Stimulated activated CD4-positive, alpha-beta T cell treated with anti-CD3 and anti-CD28 coated beads, Interleukin-15, amount 100 ng/mL, for 24 hours (primary cell): ENCODE measurements around the gene SLC8B1.
"Not testable (repeated sequence)": the region's sequence is repeated elsewhere in the genome, so short reads cannot be mapped to it uniquely, and the experiment has no call there.

ENCODE experiments used
- DNase-seq: peaks from one replicate; pipeline ENCODE4 v3.0.0-alpha.2; 2020

SLC8B1 gene

GRCh38 chr12:113354192-113354591 lies 19.3 kb upstream of the SLC8B1 start:
- not testable (repeated sequence) for DNase-seq

- no peak for DNase-seq
Measured at GRCh38 chr12:113351089-113351488, 16.2 kb upstream of the SLC8B1 start.

GRCh38 chr12:113348849-113349536 lies 14.1 kb upstream of the SLC8B1 start:
- no peak for DNase-seq

GRCh38 chr12:113347892-113348291 lies 13.0 kb upstream of the SLC8B1 start:
- no peak for DNase-seq

GRCh38 chr12:113347107-113347506 lies 12.2 kb upstream of the SLC8B1 start:
- DNase-seq: no peak

GRCh38 chr12:113346353-113346752 lies 11.4 kb upstream of the SLC8B1 start:
- no peak for DNase-seq

GRCh38 chr12:113345318-113345717 lies 10.4 kb upstream of the SLC8B1 start:
- DNase-seq: no peak

- DNase-seq: no peak
Measured at GRCh38 chr12:113341535-113341934, 6.6 kb upstream of the SLC8B1 start.

- no peak for DNase-seq
Measured at GRCh38 chr12:113340061-113340460, 5.2 kb upstream of the SLC8B1 start.

- DNase-seq: no peak
Measured at GRCh38 chr12:113339540-113339939, 4.6 kb upstream of the SLC8B1 start.

- DNase-seq: peak; percentile 13
Measured at GRCh38 chr12:113333877-113334785, 778 bp downstream of the SLC8B1 start.

GRCh38 chr12:113333418-113333750 lies 1.5 kb downstream of the SLC8B1 start:
- no peak for DNase-seq

GRCh38 chr12:113332688-113333417 lies 2.1 kb downstream of the SLC8B1 start:
- no peak for DNase-seq

GRCh38 chr12:113330505-113330904 lies 4.4 kb downstream of the SLC8B1 start:
- no peak for DNase-seq

GRCh38 chr12:113329791-113330417 lies 5.0 kb downstream of the SLC8B1 start:
- DNase-seq: no peak

- no peak for DNase-seq
Measured at GRCh38 chr12:113329022-113329790, 5.7 kb downstream of the SLC8B1 start.

- no peak for DNase-seq
Measured at GRCh38 chr12:113328368-113328889, 6.5 kb downstream of the SLC8B1 start.

GRCh38 chr12:113326775-113327395 lies 8.0 kb downstream of the SLC8B1 start:
- no peak for DNase-seq

GRCh38 chr12:113325916-113326315 lies 9.0 kb downstream of the SLC8B1 start:
- DNase-seq: no peak

- DNase-seq: no peak
Measured at GRCh38 chr12:113322343-113322742, 12.6 kb downstream of the SLC8B1 start.

- no peak for DNase-seq
Measured at GRCh38 chr12:113320401-113320800, 14.5 kb downstream of the SLC8B1 start.
